Tibial nerve (tissue), 4 donors: Measurements from ENCODE around the gene MYO1D.

ENCODE experiments used
- CTCF ChIP-seq, 5 experiments: fragments of 200-600 bp in 3 of 5; fragments of 450-650 bp in 2 of 5; sonication (generic) in 3 of 5; IDR thresholded peaks; one replicate each; pipeline ENCODE4 v1.5.1; 2016 to 2019; ENCODE audit warnings: antibody characterized with exemption in 5 of 5, mild to moderate bottlenecking in 3 of 5, moderate library complexity in 2 of 5
- EP300 ChIP-seq, 2 donors: sonication (generic); formaldehyde crosslinking; IDR thresholded peaks; one replicate each; pipeline ENCODE4 v1.6.1; 2017; ENCODE audit warnings: antibody characterized with exemption in 2 of 2, mild to moderate bottlenecking in 1 of 2
- POLR2A ChIP-seq, 2 donors: fragments of 450-650 bp; IDR thresholded peaks; one replicate each; pipeline ENCODE4 v1.6.1; 2017; ENCODE audit warnings: antibody characterized with exemption in 2 of 2, mild to moderate bottlenecking in 2 of 2, moderate library complexity in 2 of 2

DNA sequence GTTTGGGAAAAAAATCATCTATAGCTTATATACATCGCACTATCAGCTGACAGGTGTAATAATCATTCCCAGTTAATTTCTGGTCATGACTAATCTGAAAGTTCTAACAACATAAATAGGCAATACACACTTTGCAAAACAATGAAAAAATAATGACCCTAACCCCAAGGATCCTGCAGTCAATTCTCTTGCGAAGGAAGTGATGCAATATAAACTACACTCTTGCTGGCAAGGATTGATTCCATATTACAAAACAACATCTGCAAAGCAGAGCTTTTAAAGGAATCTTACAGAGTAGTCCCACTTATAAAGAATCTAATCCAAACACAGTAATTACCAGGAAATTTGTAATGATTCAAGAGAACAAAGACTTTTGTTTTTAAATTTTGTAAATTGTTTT is 73.4 kb downstream of the MYO1D start:
- TF ChIP-seq CTCF (IDR thresholded peaks at IDR 0.05), result no peak
- no peak for TF ChIP-seq POLR2A (IDR thresholded peaks at IDR 0.05)
- no peak for TF ChIP-seq EP300 (IDR thresholded peaks at IDR 0.05)
